ENCODE measurements around the gene TSR1.

Gene TSR1

DNA sequence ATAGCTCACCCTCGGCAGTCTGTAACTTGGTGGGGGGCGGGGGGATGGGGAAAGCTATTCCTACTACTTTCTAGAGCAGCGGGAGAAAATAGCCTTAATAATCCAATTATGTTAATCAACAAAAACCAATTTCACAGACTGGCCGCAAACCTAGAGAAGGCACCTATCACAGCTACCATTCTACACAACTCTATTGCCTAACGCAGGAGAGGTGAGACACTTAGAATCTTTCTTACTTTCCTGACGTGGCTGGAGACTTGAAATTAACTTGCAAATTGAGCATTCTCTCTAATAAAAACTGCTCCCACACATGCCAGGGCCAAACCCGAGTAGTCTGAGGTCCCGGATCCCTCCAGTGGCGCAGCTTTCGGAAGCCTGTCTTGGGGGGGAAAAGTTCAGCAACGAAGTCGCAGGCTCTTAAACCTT lies 33.5 kb downstream of the TSR1 start:
- H4K20me1 ChIP-seq (ENCODE audit: insufficient read depth, low read length), result peaks cover 26% of the 10 kb centered on the region
- ATAC-seq (ENCODE audit: insufficient read depth, low read depth), result peak; percentile 1; the same call in 2 of the 3 replicates
- H2AFZ ChIP-seq (ENCODE audit: low read depth, low read length), result peak overlapping the region; percentile 93

DNA sequence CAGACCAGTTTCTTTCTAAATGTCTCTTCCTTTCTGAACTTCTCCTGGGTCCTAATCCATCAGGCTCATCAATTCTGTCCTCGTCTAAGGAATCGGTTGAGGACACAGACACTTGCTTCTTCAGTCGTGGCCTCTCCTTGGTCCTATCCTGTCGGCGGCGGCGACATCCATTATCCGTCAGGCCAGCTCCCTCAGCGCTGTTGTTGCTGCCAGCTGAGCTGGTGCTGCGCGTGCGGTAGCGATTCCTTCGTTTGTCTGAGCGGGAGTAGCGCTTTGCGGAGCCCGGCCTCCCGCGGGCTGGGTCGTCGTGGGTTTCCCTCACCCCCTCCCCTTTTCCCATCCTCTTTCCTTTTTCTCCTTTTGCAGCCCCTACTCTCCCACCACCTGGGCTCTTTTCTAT lies 36.5 kb downstream of the TSR1 start:
- peaks cover 90% of the 10 kb centered on the region for H3K79me2 ChIP-seq (ENCODE audit: insufficient read depth, low read length)
- no peak overlapping the region for H3K4me2 ChIP-seq (ENCODE audit: insufficient read depth, low read length)
- ATAC-seq (ENCODE audit: insufficient read depth, low read depth) (no peak), DNase-seq (no peak)
- H3K4me1 ChIP-seq (ENCODE audit: insufficient read depth, low read length), result peaks cover 32% of the 10 kb centered on the region
- H2AFZ ChIP-seq (ENCODE audit: low read depth, low read length), result no peak overlapping the region
- no peaks in the 10 kb centered on the region for H3K27me3 ChIP-seq (ENCODE audit: insufficient read depth, low read length, poor library complexity)
- H3K27ac ChIP-seq (ENCODE audit: low read length), result no peak overlapping the region
- peaks cover 65% of the 10 kb centered on the region for H3K36me3 ChIP-seq (ENCODE audit: insufficient read depth, low read length)
- H4K20me1 ChIP-seq (ENCODE audit: insufficient read depth, low read length), result peaks cover 28% of the 10 kb centered on the region
- H3K9ac ChIP-seq (ENCODE audit: low read depth, low read length), result no peak overlapping the region
- H3K9me3 ChIP-seq (ENCODE audit: insufficient read depth, low read length, severe bottlenecking), result no peaks in the 10 kb centered on the region
- no peak overlapping the region for H3K4me3 ChIP-seq (ENCODE audit: low read depth in 1 of 2, low read length in 2 of 2)
- TF ChIP-seq, protein P1, sequence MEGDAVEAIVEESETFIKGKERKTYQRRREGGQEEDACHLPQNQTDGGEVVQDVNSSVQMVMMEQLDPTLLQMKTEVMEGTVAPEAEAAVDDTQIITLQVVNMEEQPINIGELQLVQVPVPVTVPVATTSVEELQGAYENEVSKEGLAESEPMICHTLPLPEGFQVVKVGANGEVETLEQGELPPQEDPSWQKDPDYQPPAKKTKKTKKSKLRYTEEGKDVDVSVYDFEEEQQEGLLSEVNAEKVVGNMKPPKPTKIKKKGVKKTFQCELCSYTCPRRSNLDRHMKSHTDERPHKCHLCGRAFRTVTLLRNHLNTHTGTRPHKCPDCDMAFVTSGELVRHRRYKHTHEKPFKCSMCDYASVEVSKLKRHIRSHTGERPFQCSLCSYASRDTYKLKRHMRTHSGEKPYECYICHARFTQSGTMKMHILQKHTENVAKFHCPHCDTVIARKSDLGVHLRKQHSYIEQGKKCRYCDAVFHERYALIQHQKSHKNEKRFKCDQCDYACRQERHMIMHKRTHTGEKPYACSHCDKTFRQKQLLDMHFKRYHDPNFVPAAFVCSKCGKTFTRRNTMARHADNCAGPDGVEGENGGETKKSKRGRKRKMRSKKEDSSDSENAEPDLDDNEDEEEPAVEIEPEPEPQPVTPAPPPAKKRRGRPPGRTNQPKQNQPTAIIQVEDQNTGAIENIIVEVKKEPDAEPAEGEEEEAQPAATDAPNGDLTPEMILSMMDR (IDR thresholded peaks at IDR 0.05; ENCODE audit: borderline replicate concordance, extremely low read depth, low read length, poor library complexity, severe bottlenecking), result no peak
- no peak for TF ChIP-seq EZH2 (IDR thresholded peaks at IDR 0.05; ENCODE audit: borderline replicate concordance, low read depth, low read length, severe bottlenecking)

More for the DNA sequence above, 33.5 kb downstream of the TSR1 start:
- H3K4me1 ChIP-seq (ENCODE audit: insufficient read depth, low read length), result peaks cover 49% of the 10 kb centered on the region
- peaks cover 35% of the 10 kb centered on the region for H3K36me3 ChIP-seq (ENCODE audit: insufficient read depth, low read length)
- TF ChIP-seq EZH2 (IDR thresholded peaks at IDR 0.05; ENCODE audit: borderline replicate concordance, low read depth, low read length, severe bottlenecking), result no peak
- TF ChIP-seq, protein P1 (IDR thresholded peaks at IDR 0.05; ENCODE audit: borderline replicate concordance, extremely low read depth, low read length, poor library complexity, severe bottlenecking), result no peak
- no peaks in the 10 kb centered on the region for H3K27me3 ChIP-seq (ENCODE audit: insufficient read depth, low read length, poor library complexity)
- peaks cover 85% of the 10 kb centered on the region for H3K79me2 ChIP-seq (ENCODE audit: insufficient read depth, low read length)
- H3K9me3 ChIP-seq (ENCODE audit: insufficient read depth, low read length, severe bottlenecking), result no peaks in the 10 kb centered on the region
- peak overlapping the region; percentile 85 for H3K27ac ChIP-seq (ENCODE audit: low read length)
- peak overlapping the region; percentile 91 for H3K4me2 ChIP-seq (ENCODE audit: insufficient read depth, low read length)
- peak overlapping the region; percentile 98 to 99 for H3K4me3 ChIP-seq (ENCODE audit: low read depth in 1 of 2, low read length in 2 of 2)
- H3K9ac ChIP-seq (ENCODE audit: low read depth, low read length), result peak overlapping the region; percentile 91
- no peak for DNase-seq

DNA sequence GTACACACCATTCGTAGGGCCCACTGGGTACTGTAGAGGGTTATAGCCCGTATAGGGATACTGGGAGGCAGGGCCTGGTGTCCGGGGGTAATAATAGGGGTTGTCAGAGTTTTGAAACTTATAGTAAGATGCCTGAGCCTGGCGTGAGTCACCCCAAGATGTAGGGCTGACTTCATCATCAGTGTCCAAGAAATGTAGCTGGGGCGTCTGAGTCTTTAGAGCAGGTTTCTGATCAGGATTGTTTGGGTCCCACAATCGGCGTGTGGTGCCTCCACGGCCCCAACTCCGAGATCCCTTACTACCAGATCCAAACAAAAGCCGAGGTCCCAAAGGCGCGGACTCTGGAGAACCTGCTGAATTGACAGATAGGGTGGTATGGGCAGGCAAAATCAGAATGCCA lies 37.1 kb downstream of the TSR1 start:
- Histone ChIP-seq H3K4me2 (ENCODE audit: insufficient read depth, low read length) (no peak overlapping the region), H3K27me3 (ENCODE audit: insufficient read depth, low read length, poor library complexity) (no peaks in the 10 kb centered on the region), H3K4me3 (ENCODE audit: low read depth in 1 of 2, low read length in 2 of 2) (no peak overlapping the region), H2AFZ (ENCODE audit: low read depth, low read length) (no peak overlapping the region), H3K79me2 (ENCODE audit: insufficient read depth, low read length) (peaks cover 91% of the 10 kb centered on the region), H3K9ac (ENCODE audit: low read depth, low read length) (no peak overlapping the region), H3K4me1 (ENCODE audit: insufficient read depth, low read length) (peaks cover 27% of the 10 kb centered on the region), H3K9me3 (ENCODE audit: insufficient read depth, low read length, severe bottlenecking) (no peaks in the 10 kb centered on the region), H4K20me1 (ENCODE audit: insufficient read depth, low read length) (peaks cover 28% of the 10 kb centered on the region), H3K27ac (ENCODE audit: low read length) (no peak overlapping the region), H3K36me3 (ENCODE audit: insufficient read depth, low read length) (peaks cover 71% of the 10 kb centered on the region)
- ATAC-seq (ENCODE audit: insufficient read depth, low read depth) (no peak), DNase-seq (no peak)
- TF ChIP-seq EZH2 (IDR thresholded peaks at IDR 0.05; ENCODE audit: borderline replicate concordance, low read depth, low read length, severe bottlenecking), result no peak
- TF ChIP-seq, protein P1 (IDR thresholded peaks at IDR 0.05; ENCODE audit: borderline replicate concordance, extremely low read depth, low read length, poor library complexity, severe bottlenecking), result no peak

- H3K36me3 ChIP-seq (ENCODE audit: insufficient read depth, low read length), result peaks cover 85% of the 10 kb centered on the region
Observed at GRCh38 chr17:2297023-2297422, 39.2 kb downstream of the TSR1 start.

More at GRCh38 chr17:2297023-2297422, 39.2 kb downstream of the TSR1 start:
- TF ChIP-seq EZH2 (IDR thresholded peaks at IDR 0.05; ENCODE audit: borderline replicate concordance, low read depth, low read length, severe bottlenecking), result no peak
- TF ChIP-seq, protein P1 (IDR thresholded peaks at IDR 0.05; ENCODE audit: borderline replicate concordance, extremely low read depth, low read length, poor library complexity, severe bottlenecking), result no peak
- Histone ChIP-seq H3K27me3 (ENCODE audit: insufficient read depth, low read length, poor library complexity) (no peaks in the 10 kb centered on the region), H3K4me1 (ENCODE audit: insufficient read depth, low read length) (peaks cover 19% of the 10 kb centered on the region), H2AFZ (ENCODE audit: low read depth, low read length) (no peak overlapping the region), H3K27ac (ENCODE audit: low read length) (no peak overlapping the region), H3K4me3 (ENCODE audit: low read depth in 1 of 2, low read length in 2 of 2) (no peak overlapping the region), H4K20me1 (ENCODE audit: insufficient read depth, low read length) (peaks cover 20% of the 10 kb centered on the region), H3K79me2 (ENCODE audit: insufficient read depth, low read length) (peaks cover 77% of the 10 kb centered on the region), H3K9me3 (ENCODE audit: insufficient read depth, low read length, severe bottlenecking) (no peaks in the 10 kb centered on the region), H3K4me2 (ENCODE audit: insufficient read depth, low read length) (no peak overlapping the region), H3K9ac (ENCODE audit: low read depth, low read length) (no peak overlapping the region)
- DNase-seq, result no peak
- ATAC-seq (ENCODE audit: insufficient read depth, low read depth), result no peak

Measured in DND-41 (cell line).